Cerebellar cortex (tissue), 1 donor: ENCODE measurements around the gene KCTD17.

Experiments used
- DNase-seq: peaks from one replicate; pipeline ENCODE4 v3.0.0-alpha.2; 2015; ENCODE audit warnings: low spot score

The KCTD17 gene

DNA sequence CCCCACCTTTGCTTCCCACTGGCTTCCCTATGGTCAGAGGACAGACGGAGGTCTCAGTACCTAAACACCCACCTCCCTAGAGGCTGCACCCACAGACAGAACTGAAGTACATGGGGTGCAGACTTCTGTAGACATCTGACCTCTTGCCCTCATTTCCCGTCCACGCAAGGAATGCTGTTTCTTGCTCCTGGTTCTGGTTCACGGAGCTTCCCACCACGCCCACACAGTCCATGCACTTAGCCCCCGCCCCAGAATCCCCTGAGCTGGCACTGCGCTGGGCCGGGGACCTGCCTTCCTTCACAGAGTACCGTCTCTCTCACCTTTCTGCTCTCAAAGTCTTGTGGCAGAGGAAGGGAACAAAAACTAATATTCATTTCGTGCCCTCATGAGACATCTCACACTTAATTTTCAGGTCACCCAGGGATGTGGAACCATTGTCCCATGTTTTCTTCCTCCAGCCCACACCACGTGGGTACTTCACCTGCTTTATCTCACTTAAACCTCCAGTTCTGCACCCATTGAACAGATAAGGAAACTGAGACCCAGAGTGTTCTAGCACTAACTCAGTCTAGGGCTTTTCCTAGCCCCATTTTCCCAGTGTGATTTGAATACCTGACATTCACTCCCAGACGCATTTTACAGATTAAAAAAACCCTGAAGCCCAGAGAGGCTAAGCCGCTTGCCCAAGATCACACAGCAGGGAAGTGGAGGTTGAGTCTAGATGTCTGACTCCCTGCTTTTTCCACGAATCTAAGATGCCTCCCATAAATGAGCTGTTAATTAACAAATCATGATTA lies 52.3 kb downstream of the KCTD17 start:
- DNase-seq, result no peak

DNA sequence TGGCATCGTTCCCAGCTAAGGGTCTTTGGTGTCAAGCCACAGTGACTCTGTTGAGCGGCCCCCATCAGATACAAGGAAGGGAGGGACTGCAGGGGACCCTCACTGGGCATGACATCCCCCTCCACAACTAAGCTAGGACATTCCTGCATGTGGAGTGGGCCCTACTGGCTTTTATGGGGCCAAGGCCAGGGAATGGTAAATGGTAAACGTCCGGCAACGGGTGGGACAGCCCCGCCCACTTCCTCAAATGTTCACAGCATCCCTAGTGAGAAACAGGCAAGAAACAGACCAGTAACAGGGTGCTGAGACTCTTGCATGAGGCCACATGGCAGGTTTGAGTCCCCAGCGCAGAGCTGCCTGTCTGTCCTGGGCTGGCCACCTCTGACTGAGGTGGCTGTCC lies 53.6 kb downstream of the KCTD17 start:
- DNase-seq, result no peak

- DNase-seq, result no peak
These were observed 54.4 kb downstream of the KCTD17 start for GRCh38 chr22:37105990-37106389.

DNA sequence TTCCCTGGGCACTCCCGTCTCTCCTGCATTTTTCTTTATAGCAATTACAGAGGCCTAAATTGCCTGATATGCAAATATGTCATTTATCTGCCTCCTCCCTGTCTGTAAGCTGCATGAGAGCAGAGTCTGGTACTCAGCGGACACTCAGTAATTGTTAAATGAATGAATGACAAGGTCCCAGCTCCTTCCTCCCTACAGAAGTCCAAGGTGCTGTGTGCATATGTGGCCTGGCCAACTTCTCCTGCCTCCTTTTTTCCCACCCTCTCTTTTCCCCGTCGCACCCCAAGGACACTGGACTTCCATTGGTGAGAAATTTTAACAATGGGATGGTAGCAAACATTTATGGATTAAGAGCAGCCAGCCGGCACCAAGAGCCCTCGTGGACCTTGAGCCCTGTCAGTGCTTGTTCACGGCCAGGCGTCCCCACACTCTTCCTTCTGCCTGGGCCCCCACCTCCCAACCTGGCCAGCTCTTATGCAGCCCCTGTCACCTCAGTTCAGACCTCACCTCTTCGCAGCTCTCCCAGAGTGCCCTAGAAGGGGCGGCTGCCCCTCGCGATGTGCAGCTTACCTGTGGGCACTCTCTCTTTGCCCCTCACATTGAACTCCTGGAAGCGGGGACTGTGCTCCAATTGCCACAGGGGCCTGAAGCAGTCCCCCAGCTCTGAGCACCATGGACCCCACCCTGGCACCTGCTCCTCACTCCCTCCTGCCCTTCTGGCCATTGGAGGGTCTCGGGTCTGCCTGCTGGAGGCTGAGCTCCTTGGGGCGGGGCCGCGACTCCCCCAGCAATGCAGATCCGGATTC lies 56.5 kb downstream of the KCTD17 start:
- no peak for DNase-seq

GRCh38 chr22:37109242-37109917 lies 57.8 kb downstream of the KCTD17 start, which contains the start of gene TMPRSS6:
Gene TMPRSS6, minus strand, starts transcription at chr22:37109713. Its CDS starts 6,296 bp downstream, at chr22:37103417.
- no peak for DNase-seq

GRCh38 chr22:37111156-37111717 lies 59.7 kb downstream of the KCTD17 start:
- no peak for DNase-seq

GRCh38 chr22:37112084-37112728 lies 60.7 kb downstream of the KCTD17 start:
- DNase-seq, result no peak
